ENCODE data around the gene ARL4D. TPM values are rescaled to one million over a fixed set of nuclear protein-coding genes. Genes with fewer than 3 reads are reported as not detected.

ARL4D gene
- total RNA-seq, 1 experiment from 2014 or later = 4.5 TPM

- Histone ChIP-seq H3K9me3 (ENCODE audit: control insufficient read depth, insufficient read depth, low read depth, low read length) (no peaks in the 10 kb centered on the region), H3K27ac (ENCODE audit: low read length) (no peak overlapping the region), H3K4me1 (ENCODE audit: control insufficient read depth, insufficient read depth, low read length) (peaks cover 1% of the 10 kb centered on the region; the same call in 1 of the 2 replicates), H3K27me3 (ENCODE audit: control insufficient read depth, insufficient read depth, low read length) (no peaks in the 10 kb centered on the region), H3K4me3 (ENCODE audit: low read depth in 2 of 2, low read length in 2 of 2) (no peak overlapping the region), H3K36me3 (ENCODE audit: control insufficient read depth, insufficient read depth, low read length) (no peaks in the 10 kb centered on the region)
- ATAC-seq = no peak
- DNase-seq (ENCODE audit: low read depth, low spot score) = no peak
- TF ChIP-seq TCF7L2 (IDR thresholded peaks at IDR 0.05; ENCODE audit: low read depth, low read length) (no peak), REST (IDR thresholded peaks at IDR 0.05; ENCODE audit: insufficient read depth in 1 of 2, low read depth in 2 of 2, low read length in 1 of 2) (no peak), CTCF (IDR thresholded peaks at IDR 0.05) (no peak), SIN3A (IDR thresholded peaks at IDR 0.05; ENCODE audit: borderline replicate concordance, insufficient read depth, low read depth, low read length) (no peak), POLR2AphosphoS5 (IDR thresholded peaks at IDR 0.05; ENCODE audit: low read depth, low read length) (no peak)
- BruUV-seq (replicated peaks) = no TSS peak
- ChIA-PET CTCF (interaction anchor here (0.9 kb wide), 1 partner anchor 12 kb away, joined by 4 read pairs; no protein-coding TSS in a partner anchor), POLR2A (no interaction called here)
- intact Hi-C loops (cut with micrococcal nuclease; ENCODE audit: unreplicated experiment) = no loop called here
- in situ Hi-C loops (cut with HindIII; ENCODE audit: low pct_unique_long_range_greater_than_20kb, low sequenced_read_pairs) = no loop called here
Measured at GRCh38 chr17:43405861-43406260, 7.1 kb downstream of the ARL4D start.

DNA sequence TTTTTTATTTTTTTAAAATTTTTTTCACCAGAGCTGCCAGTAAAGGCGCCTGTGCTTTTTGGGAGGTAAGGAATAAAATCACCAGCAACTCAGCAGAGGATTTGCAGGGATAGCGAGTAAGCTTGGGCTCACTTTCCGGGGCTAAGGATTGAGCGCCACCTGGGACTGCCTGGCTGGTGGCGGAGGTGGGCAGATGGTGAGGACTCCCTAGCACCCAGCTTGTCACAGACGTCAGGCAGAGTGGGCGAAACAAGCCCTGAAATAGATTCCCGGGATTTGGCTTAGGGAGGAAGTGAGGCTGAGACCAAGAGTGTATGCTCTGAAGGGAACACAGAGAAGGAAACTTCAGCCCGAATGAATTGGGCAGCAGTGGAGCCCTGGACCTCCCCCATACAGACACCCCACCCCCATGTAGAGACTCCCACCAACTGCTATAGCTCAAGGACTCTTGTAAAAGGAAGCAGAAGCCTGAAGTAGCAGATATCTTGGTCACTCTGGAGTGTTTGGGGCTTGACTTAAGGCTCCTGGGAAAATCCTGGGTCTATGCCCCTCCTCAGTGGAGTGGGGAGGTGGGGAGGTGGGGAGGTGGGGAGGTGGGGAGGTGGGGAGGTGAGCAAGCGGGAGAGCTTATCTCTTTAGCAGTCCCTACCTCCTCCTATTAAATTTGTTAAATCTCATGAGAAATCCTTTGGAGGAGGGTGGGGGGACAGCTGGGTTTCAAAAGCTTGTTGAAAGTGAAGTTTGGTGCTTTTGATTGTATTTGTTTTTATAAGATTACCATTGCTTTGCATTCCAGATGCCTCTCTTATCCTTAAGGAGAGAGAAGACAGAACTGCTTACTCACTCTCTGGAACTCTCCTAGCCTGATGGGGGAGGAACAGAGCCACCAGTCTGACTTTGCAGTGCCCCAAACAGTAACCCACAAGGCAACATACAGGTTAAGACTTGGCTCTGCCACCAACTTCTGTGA is 8.2 kb downstream of the ARL4D start:
- Histone ChIP-seq H3K36me3 (ENCODE audit: control insufficient read depth, insufficient read depth, low read length) (no peaks in the 10 kb centered on the region), H3K27me3 (ENCODE audit: control insufficient read depth, insufficient read depth, low read length) (no peaks in the 10 kb centered on the region), H3K27ac (ENCODE audit: low read length) (no peak overlapping the region), H3K4me3 (ENCODE audit: low read depth in 2 of 2, low read length in 2 of 2) (no peak overlapping the region), H3K4me1 (ENCODE audit: control insufficient read depth, insufficient read depth, low read length) (no peaks in the 10 kb centered on the region), H3K9me3 (ENCODE audit: control insufficient read depth, insufficient read depth, low read depth, low read length) (no peaks in the 10 kb centered on the region)
- TF ChIP-seq REST (IDR thresholded peaks at IDR 0.05; ENCODE audit: insufficient read depth in 1 of 2, low read depth in 2 of 2, low read length in 1 of 2) (no peak), TCF7L2 (IDR thresholded peaks at IDR 0.05; ENCODE audit: low read depth, low read length) (no peak), POLR2AphosphoS5 (IDR thresholded peaks at IDR 0.05; ENCODE audit: low read depth, low read length) (no peak), CTCF (IDR thresholded peaks at IDR 0.05) (no peak), SIN3A (IDR thresholded peaks at IDR 0.05; ENCODE audit: borderline replicate concordance, insufficient read depth, low read depth, low read length) (no peak)
- POLR2A ChIA-PET = interaction anchor here (0.6 kb wide), 3 partner anchors 22 to 237 kb away, joined by 3 to 7 read pairs (median 3); no protein-coding TSS in a partner anchor
- intact Hi-C loops (cut with micrococcal nuclease; ENCODE audit: unreplicated experiment) = no loop called here
- CTCF ChIA-PET = no interaction called here
- no peak for ATAC-seq
- DNase-seq (ENCODE audit: low read depth, low spot score) = no peak
- no TSS peak for BruUV-seq (replicated peaks)
- in situ Hi-C loops (cut with HindIII; ENCODE audit: low pct_unique_long_range_greater_than_20kb, low sequenced_read_pairs) = no loop called here

All from Panc1 (cell line).